NT2/D1 (cell line): ENCODE data around the gene GSTA2.
"Not testable (repeated sequence)": the region's sequence is repeated elsewhere in the genome, so short reads cannot be mapped to it uniquely, and the experiment has no call there.

Experiments used
- DNase-seq: peaks from one replicate; pipeline ENCODE4 v3.0.0-alpha.2; 2011; ENCODE audit warnings: low read depth, low spot score
- H3K27me3 ChIP-seq: 2 replicates; pipeline ENCODE4 v1.6.0; 2011; ENCODE audit warnings: mild to moderate bottlenecking; ENCODE audit not compliant: insufficient read length, insufficient read depth
- H3K36me3 ChIP-seq: 2 replicates; pipeline ENCODE4 v1.6.1; 2011; ENCODE audit warnings: mild to moderate bottlenecking, low read length, mixed read lengths; ENCODE audit not compliant: insufficient read depth, insufficient read length
- H3K4me1 ChIP-seq: 2 replicates; pipeline ENCODE4 v1.5.1; 2011; ENCODE audit not compliant: insufficient read depth, insufficient read length
- H3K4me3 ChIP-seq: 2 replicates; pipeline ENCODE4 v1.5.1; 2011; ENCODE audit warnings: low read depth; ENCODE audit not compliant: insufficient read length
- H3K9ac ChIP-seq: 2 replicates; pipeline ENCODE4 v1.6.0; 2011; ENCODE audit warnings: low read depth; ENCODE audit not compliant: insufficient read length
- H3K9me3 ChIP-seq: 2 replicates; pipeline ENCODE4 v1.5.1; 2011; ENCODE audit warnings: mild to moderate bottlenecking, low read length; ENCODE audit not compliant: insufficient read depth
- SUZ12 ChIP-seq: IDR thresholded peaks from 2 replicates; pipeline ENCODE4 v1.6.1; 2011; ENCODE audit not compliant: insufficient read length, insufficient read depth; ENCODE audit errors: extremely low read depth
- YY1 ChIP-seq: IDR thresholded peaks from 2 replicates; pipeline ENCODE4 v1.6.1; 2011; ENCODE audit not compliant: insufficient read length, insufficient read depth
- ZNF274 ChIP-seq: IDR thresholded peaks from 2 replicates; pipeline ENCODE4 v1.6.1; 2011; ENCODE audit warnings: mild to moderate bottlenecking, low read depth, low read length

The GSTA2 gene

GRCh38 chr6:52718550-52718949, 44.7 kb downstream of the GSTA2 start:
- Histone ChIP-seq H3K4me3 (no peak overlapping the region), H3K9me3 (no peaks in the 10 kb centered on the region), H3K9ac (no peak overlapping the region), H3K36me3 (no peaks in the 10 kb centered on the region), H3K27me3 (no peaks in the 10 kb centered on the region), H3K4me1 (no peaks in the 10 kb centered on the region)
- no peak for TF ChIP-seq YY1
- no peak for TF ChIP-seq SUZ12
- TF ChIP-seq ZNF274, result no peak
- no peak for DNase-seq

- not testable (repeated sequence) for H3K9ac ChIP-seq, H3K9me3 ChIP-seq, H3K27me3 ChIP-seq, DNase-seq, H3K4me1 ChIP-seq, H3K36me3 ChIP-seq, H3K4me3 ChIP-seq
Measured at GRCh38 chr6:52714761-52715160, 48.5 kb downstream of the GSTA2 start.

GRCh38 chr6:52712136-52712535, 51.1 kb downstream of the GSTA2 start:
- Histone ChIP-seq H3K36me3 (no peaks in the 10 kb centered on the region), H3K27me3 (no peaks in the 10 kb centered on the region), H3K4me3 (no peak overlapping the region), H3K4me1 (no peaks in the 10 kb centered on the region), H3K9me3 (0 out of 2 replicates have a peak, but pooled peaks cover 7% of the 10 kb centered on the region), H3K9ac (no peak overlapping the region)
- TF ChIP-seq YY1, result no peak
- TF ChIP-seq ZNF274, result no peak
- TF ChIP-seq SUZ12, result no peak
- DNase-seq, result no peak

GRCh38 chr6:52707963-52708680, 55.2 kb downstream of the GSTA2 start:
- Histone ChIP-seq H3K9me3 (0 out of 2 replicates have a peak, but pooled peaks cover 7% of the 10 kb centered on the region), H3K4me1 (no peaks in the 10 kb centered on the region), H3K27me3 (no peaks in the 10 kb centered on the region), H3K4me3 (no peak overlapping the region), H3K9ac (no peak overlapping the region), H3K36me3 (no peaks in the 10 kb centered on the region)
- no peak for DNase-seq
- TF ChIP-seq ZNF274, result no peak
- no peak for TF ChIP-seq SUZ12
- TF ChIP-seq YY1, result no peak

- Histone ChIP-seq H3K9ac (no peak overlapping the region), H3K27me3 (no peaks in the 10 kb centered on the region), H3K9me3 (0 out of 2 replicates have a peak, but pooled peaks cover 7% of the 10 kb centered on the region), H3K36me3 (no peaks in the 10 kb centered on the region), H3K4me3 (no peak overlapping the region), H3K4me1 (no peaks in the 10 kb centered on the region)
- TF ChIP-seq YY1, result no peak
- no peak for TF ChIP-seq ZNF274
- no peak for TF ChIP-seq SUZ12
- no peak for DNase-seq
Measured at GRCh38 chr6:52706001-52706400, 57.3 kb downstream of the GSTA2 start.

- H3K36me3 ChIP-seq, H3K9me3 ChIP-seq, H3K9ac ChIP-seq, H3K4me3 ChIP-seq, H3K4me1 ChIP-seq, H3K27me3 ChIP-seq, DNase-seq: not testable (repeated sequence)
Measured at GRCh38 chr6:52704781-52705502, 58.3 kb downstream of the GSTA2 start.

GRCh38 chr6:52704060-52704459, 59.2 kb downstream of the GSTA2 start:
- 0 out of 2 replicates have a peak, but pooled peaks cover 7% of the 10 kb centered on the region for H3K9me3 ChIP-seq
- H3K9ac ChIP-seq, result no peak overlapping the region
- H3K36me3 ChIP-seq, result no peaks in the 10 kb centered on the region
- H3K4me1 ChIP-seq, result no peaks in the 10 kb centered on the region
- H3K4me3 ChIP-seq, result no peak overlapping the region
- no peaks in the 10 kb centered on the region for H3K27me3 ChIP-seq
- DNase-seq, result no peak
- TF ChIP-seq ZNF274 (no peak), YY1 (no peak), SUZ12 (no peak)
